Tibial nerve (tissue), 4 donors: ENCODE data around the gene DNASE1. TPM values are rescaled to one million over a fixed set of nuclear protein-coding genes. Genes with fewer than 3 reads are reported as not detected.

Experiments used
- DNase-seq, 2 donors: peaks; one replicate each; pipeline ENCODE4 v3.0.0-alpha.2; 2019; ENCODE audit warnings: low spot score in 2 of 2
- H3K27ac ChIP-seq, 4 donors: fragments of 200-600 bp; sonication (generic) in 3 of 4; one replicate each; pipeline ENCODE4 v1.5.1; 2017 to 2019; ENCODE audit warnings: mild to moderate bottlenecking in 1 of 4
- H3K27me3 ChIP-seq, 2 donors: fragments of 200-600 bp; sonication (generic) in 1 of 2; one replicate each; pipeline versions ENCODE4 v1.5.1 to v1.6.0; 2017 to 2019
- H3K36me3 ChIP-seq, 3 donors: fragments of 200-600 bp; sonication (generic); one replicate each; pipeline ENCODE4 v1.5.1; 2018 to 2019
- H3K4me1 ChIP-seq, 4 donors: fragments of 200-600 bp; sonication (generic) in 3 of 4; one replicate each; pipeline ENCODE4 v1.5.1; 2017 to 2019
- H3K4me3 ChIP-seq, 4 donors: fragments of 200-600 bp; sonication (generic) in 3 of 4; one replicate each; pipeline ENCODE4 v1.5.1; 2017 to 2019; ENCODE audit warnings: mild to moderate bottlenecking in 1 of 4, moderate library complexity in 1 of 4
- H3K9me3 ChIP-seq, 4 donors: fragments of 200-600 bp; sonication (generic) in 3 of 4; one replicate each; pipeline ENCODE4 v1.5.1; 2017 to 2019
- CTCF ChIP-seq, 5 experiments: fragments of 200-600 bp in 3 of 5; fragments of 450-650 bp in 2 of 5; sonication (generic) in 3 of 5; IDR thresholded peaks; one replicate each; pipeline ENCODE4 v1.5.1; 2016 to 2019; ENCODE audit warnings: antibody characterized with exemption in 5 of 5, mild to moderate bottlenecking in 3 of 5, moderate library complexity in 2 of 5
- EP300 ChIP-seq, 2 donors: sonication (generic); formaldehyde crosslinking; IDR thresholded peaks; one replicate each; pipeline ENCODE4 v1.6.1; 2017; ENCODE audit warnings: antibody characterized with exemption in 2 of 2, mild to moderate bottlenecking in 1 of 2
- POLR2A ChIP-seq, 2 donors: fragments of 450-650 bp; IDR thresholded peaks; one replicate each; pipeline ENCODE4 v1.6.1; 2017; ENCODE audit warnings: antibody characterized with exemption in 2 of 2, mild to moderate bottlenecking in 2 of 2, moderate library complexity in 2 of 2
- WGBS, 2 donors: methylation state at CpG; one replicate each; pipeline ENCODE4 v1.1.5; 2018; 5-methylcytosine and 5-hydroxymethylcytosine counted together
- total RNA-seq, 4 donors: library from RNA; depleted of rRNA; stranded (reverse); fragments of >200 nt; gene quantifications; one replicate each; pipeline ENCODE4 v1.1.0, GENCODE V29; 2016

The DNASE1 gene
- total RNA-seq, 4 donors from 2014 or later, result 14.4 to 32.0 (median 22.4) TPM

GRCh38 chr16:3687021-3687420 is 32.5 kb downstream of the DNASE1 start:
- Histone ChIP-seq H3K36me3 (peaks cover 0 to 64% (median 13%) of the 10 kb centered on the region in 3 donors), H3K4me3 (no peak overlapping the region)
- no peak for DNase-seq

DNA sequence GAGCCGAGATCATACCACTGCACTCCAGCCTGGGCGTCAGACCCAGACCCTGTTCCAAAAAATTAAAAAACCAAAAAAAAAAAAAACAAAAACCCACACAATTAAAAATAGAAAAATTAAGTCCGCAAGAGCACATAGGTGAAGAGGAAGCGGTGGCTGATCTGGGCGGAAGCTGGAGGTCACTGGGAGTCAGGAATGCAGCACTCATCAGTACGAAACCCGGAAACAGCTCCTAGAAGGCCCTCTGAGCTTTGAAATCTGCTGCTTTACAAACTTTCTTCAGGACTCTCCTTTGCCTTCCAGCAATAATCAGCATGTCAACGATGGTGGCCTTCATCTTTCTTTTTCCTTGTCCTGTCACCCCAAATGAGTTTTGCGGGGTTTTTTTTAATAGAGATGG is 33.3 kb downstream of the DNASE1 start:
- no peak overlapping the region for H3K27ac ChIP-seq
- no peaks in the 10 kb centered on the region for H3K27me3 ChIP-seq
- H3K4me3 ChIP-seq, result no peak overlapping the region
- TF ChIP-seq CTCF (IDR thresholded peaks at IDR 0.05) (no peak), POLR2A (IDR thresholded peaks at IDR 0.05) (no peak), EP300 (IDR thresholded peaks at IDR 0.05) (no peak)
- H3K4me1 ChIP-seq, result peaks cover 0 to 30% (median 5%) of the 10 kb centered on the region in 4 donors
- peaks cover 0 to 56% (median 13%) of the 10 kb centered on the region in 3 donors for H3K36me3 ChIP-seq
- DNase-seq, result no peak
- 83 to 88% methylated on average over 9 of the region's 9 CpGs for WGBS, 2 donors
- H3K9me3 ChIP-seq, result no peaks in the 10 kb centered on the region

More at GRCh38 chr16:3687021-3687420, 32.5 kb downstream of the DNASE1 start:
- WGBS, 2 donors, result 89 to 90% methylated on average over 7 of the region's 7 CpGs
- TF ChIP-seq POLR2A (IDR thresholded peaks at IDR 0.05), result no peak
- TF ChIP-seq CTCF (IDR thresholded peaks at IDR 0.05), result no peak
- TF ChIP-seq EP300 (IDR thresholded peaks at IDR 0.05), result no peak
- Histone ChIP-seq H3K4me1 (peaks cover 0 to 30% (median 5%) of the 10 kb centered on the region in 4 donors), H3K9me3 (no peaks in the 10 kb centered on the region), H3K27me3 (no peaks in the 10 kb centered on the region), H3K27ac (no peak overlapping the region)

GRCh38 chr16:3689731-3690130 is 35.2 kb downstream of the DNASE1 start:
- no peak for DNase-seq
- H3K9me3 ChIP-seq, result no peaks in the 10 kb centered on the region
- TF ChIP-seq POLR2A (IDR thresholded peaks at IDR 0.05) (no peak), CTCF (IDR thresholded peaks at IDR 0.05) (no peak), EP300 (IDR thresholded peaks at IDR 0.05) (no peak)

GRCh38 chr16:3690470-3690928 is 36.0 kb downstream of the DNASE1 start:
- Histone ChIP-seq H3K27me3 (no peaks in the 10 kb centered on the region), H3K9me3 (no peaks in the 10 kb centered on the region), H3K36me3 (peaks cover 0 to 40% (median 11%) of the 10 kb centered on the region in 3 donors), H3K4me3 (peak overlapping the region; percentile 18 to 44 (median 27)), H3K4me1 (peaks cover 0 to 30% (median 5%) of the 10 kb centered on the region in 4 donors), H3K27ac (peak overlapping the region in 3 of 4 donors; percentile 37 to 82 (median 79))
- peak; percentile 90 to 96 for DNase-seq
- TF ChIP-seq CTCF (IDR thresholded peaks at IDR 0.05), result peak; percentile 89 to 96 (median 95)
- TF ChIP-seq EP300 (IDR thresholded peaks at IDR 0.05), result peak; percentile 24 to 94
- no peak for TF ChIP-seq POLR2A (IDR thresholded peaks at IDR 0.05)
- 15 to 19% methylated on average over 18 of the region's 18 CpGs for WGBS, 2 donors

More at GRCh38 chr16:3689731-3690130, 35.2 kb downstream of the DNASE1 start:
- Histone ChIP-seq H3K4me1 (peaks cover 0 to 30% (median 5%) of the 10 kb centered on the region in 4 donors), H3K4me3 (no peak overlapping the region), H3K27me3 (no peaks in the 10 kb centered on the region), H3K36me3 (peaks cover 0 to 44% (median 13%) of the 10 kb centered on the region in 3 donors), H3K27ac (peak overlapping the region in 2 of 4 donors; percentile 29 to 79)
- 69 to 78% methylated on average over 7 of the region's 7 CpGs for WGBS, 2 donors

DNA sequence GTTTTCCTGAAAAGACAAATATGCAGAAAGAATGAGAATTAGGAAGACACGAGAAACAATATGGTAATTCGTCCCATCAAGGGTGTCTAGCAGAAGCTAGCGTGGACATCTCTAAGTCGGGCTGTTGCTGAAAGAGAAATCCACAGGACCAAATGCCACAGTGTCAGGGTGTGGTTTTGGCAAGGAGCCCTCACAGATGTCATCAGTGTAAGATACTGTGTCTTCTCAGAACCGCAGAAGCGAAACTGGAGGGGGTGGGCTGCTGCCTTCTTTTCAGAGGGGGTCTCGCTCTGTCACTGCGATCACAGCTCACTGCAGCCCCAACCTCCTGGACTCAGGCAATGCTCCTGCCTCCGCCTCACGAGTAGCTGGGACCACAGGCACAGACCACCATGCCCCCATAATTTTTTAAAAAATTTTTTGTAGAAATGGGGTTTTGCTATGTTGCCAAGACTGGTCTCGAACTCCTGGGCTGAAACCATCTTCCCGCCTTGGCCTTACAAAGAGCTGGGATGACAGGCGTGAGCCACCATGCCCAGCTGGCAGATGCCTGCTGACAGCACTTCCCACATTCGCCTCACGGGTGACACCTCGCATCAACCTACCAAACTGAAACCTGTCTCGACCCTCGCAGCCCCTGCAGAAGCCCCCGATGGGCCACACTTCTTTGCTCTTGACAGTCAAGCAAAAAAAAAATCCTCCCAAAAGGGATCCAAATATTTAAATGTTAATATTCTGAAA is 36.7 kb downstream of the DNASE1 start:
- WGBS, 2 donors, result 78 to 83% methylated on average over 19 of the region's 19 CpGs
- H3K4me3 ChIP-seq, result peak overlapping the region; percentile 18 to 44 (median 27)

More for the DNA sequence above, 36.7 kb downstream of the DNASE1 start:
- H3K4me1 ChIP-seq, result peaks cover 0 to 30% (median 5%) of the 10 kb centered on the region in 4 donors
- TF ChIP-seq EP300 (IDR thresholded peaks at IDR 0.05) (no peak), CTCF (IDR thresholded peaks at IDR 0.05) (no peak), POLR2A (IDR thresholded peaks at IDR 0.05) (no peak)
- peak overlapping the region in 3 of 4 donors; percentile 37 to 82 (median 79) for H3K27ac ChIP-seq
- H3K9me3 ChIP-seq, result no peaks in the 10 kb centered on the region
- H3K36me3 ChIP-seq, result peaks cover 0 to 33% (median 5%) of the 10 kb centered on the region in 3 donors
- peak; percentile 30 to 48 for DNase-seq
- no peaks in the 10 kb centered on the region for H3K27me3 ChIP-seq
